HEK293 (cell line): Measurements from ENCODE around the gene UGT1A7.

Experiments
- CTCF ChIA-PET: fragments of 350-600 bp; formaldehyde crosslinking; extraction: SDS; loops from one replicate; lab custom pipeline; 2021; ENCODE audit warnings: antibody characterized with exemption; lab: Yijun Ruan, JAX
- POLR2A ChIA-PET: fragments of 300-600 bp; formaldehyde crosslinking; extraction: SDS; loops from one replicate; lab custom pipeline; 2020; ENCODE audit warnings: antibody characterized with exemption, inconsistent platforms; lab: Yijun Ruan, JAX
- H3K27ac ChIP-seq: fragments of 200-500 bp; sonication (Bioruptor generic); 2 replicates; pipeline ENCODE4 v1.5.1; 2014; ENCODE audit warnings: low read depth, low read length, control low read depth, inconsistent platforms; ENCODE audit errors: extremely low read depth
- H3K36me3 ChIP-seq, 2 experiments: fragments of 200-500 bp in 1 of 2; sonication (Bioruptor generic) in 1 of 2; 1 replicate in 1 of 2; 2 replicates in 1 of 2; pipeline ENCODE4 v1.5.1; 2014 to 2017; ENCODE audit warnings: inconsistent platforms in 2 of 2, low read length in 2 of 2; ENCODE audit not compliant: control insufficient read depth in 2 of 2, insufficient read depth in 1 of 2
- H3K4me1 ChIP-seq: fragments of 200-500 bp; sonication (Bioruptor generic); 2 replicates; pipeline ENCODE4 v1.5.1; 2014; ENCODE audit warnings: mild to moderate bottlenecking, low read length, inconsistent platforms; ENCODE audit not compliant: control insufficient read depth, insufficient read depth
- H3K4me3 ChIP-seq: 2 replicates; pipeline ENCODE4 v1.5.1; 2011; ENCODE audit warnings: low read depth, mild to moderate bottlenecking, control low read depth, low read length, moderate library complexity
- H3K9me3 ChIP-seq: fragments of 200-500 bp; sonication (Bioruptor generic); 2 replicates; pipeline ENCODE4 v1.5.1; 2014; ENCODE audit warnings: low read depth, low read length, inconsistent platforms; ENCODE audit not compliant: control insufficient read depth, insufficient read depth
- GLI4 ChIP-seq: fragments of 450-650 bp; formaldehyde crosslinking; IDR thresholded peaks from 2 replicates; pipeline ENCODE4 v1.5.1; 2016; ENCODE audit warnings: missing biosample characterization, missing genetic modification characterization
- HOXD13 ChIP-seq: sonication (generic); formaldehyde crosslinking; IDR thresholded peaks from 2 replicates; pipeline ENCODE4 v1.8.0; 2022; ENCODE audit warnings: missing genetic modification reagents, borderline replicate concordance
- KLF1 ChIP-seq: fragments of 450-650 bp; formaldehyde crosslinking; IDR thresholded peaks from 2 replicates; pipeline ENCODE4 v1.5.1; 2016; ENCODE audit warnings: missing biosample characterization, missing genetic modification characterization
- KLF16 ChIP-seq: fragments of 450-650 bp; formaldehyde crosslinking; IDR thresholded peaks from 2 replicates; pipeline ENCODE4 v1.5.1; 2017; ENCODE audit warnings: missing biosample characterization, missing genetic modification characterization
- MZF1 ChIP-seq: fragments of 450-650 bp; formaldehyde crosslinking; IDR thresholded peaks from 2 replicates; pipeline ENCODE4 v1.5.1; 2017; ENCODE audit warnings: missing biosample characterization, missing genetic modification characterization, borderline replicate concordance
- PRDM1 ChIP-seq: fragments of 450-650 bp; formaldehyde crosslinking; IDR thresholded peaks from 2 replicates; pipeline ENCODE4; 2016; ENCODE audit warnings: missing biosample characterization, missing genetic modification characterization
- PRDM2 ChIP-seq: fragments of 450-650 bp; formaldehyde crosslinking; IDR thresholded peaks from 2 replicates; pipeline ENCODE4 v1.5.1; 2016; ENCODE audit warnings: missing biosample characterization, missing genetic modification characterization, borderline replicate concordance
- TCF7L2 ChIP-seq: IDR thresholded peaks from 2 replicates; pipeline ENCODE4 v1.6.1; 2011; ENCODE audit warnings: low read depth, mild to moderate bottlenecking, inconsistent platforms, low read length, moderate library complexity, borderline replicate concordance
- ZBTB21 ChIP-seq: fragments of 450-650 bp; formaldehyde crosslinking; IDR thresholded peaks from 2 replicates; pipeline ENCODE4 v1.5.1; 2017; ENCODE audit warnings: missing biosample characterization, missing genetic modification characterization
- ZEB2 ChIP-seq: fragments of 450-650 bp; formaldehyde crosslinking; IDR thresholded peaks from 2 replicates; pipeline ENCODE4 v1.5.1; 2016; ENCODE audit warnings: missing biosample characterization, missing genetic modification characterization
- ZFP37 ChIP-seq: fragments of 450-650 bp; formaldehyde crosslinking; IDR thresholded peaks from 2 replicates; pipeline ENCODE4 v1.5.1; 2016; ENCODE audit warnings: missing biosample characterization, missing genetic modification characterization
- ZNF132 ChIP-seq: fragments of 450-650 bp; formaldehyde crosslinking; IDR thresholded peaks from 2 replicates; pipeline ENCODE4 v1.5.1; 2017; ENCODE audit warnings: missing biosample characterization, missing genetic modification characterization, borderline replicate concordance
- ZNF169 ChIP-seq: fragments of 450-650 bp; formaldehyde crosslinking; IDR thresholded peaks from 2 replicates; pipeline ENCODE4 v1.5.1; 2016; ENCODE audit warnings: missing biosample characterization, missing genetic modification characterization
- ZNF280C ChIP-seq: fragments of 450-650 bp; formaldehyde crosslinking; IDR thresholded peaks from 2 replicates; pipeline ENCODE4 v1.5.1; 2016; ENCODE audit warnings: missing biosample characterization, missing genetic modification characterization
- ZNF292 ChIP-seq: fragments of 450-650 bp; formaldehyde crosslinking; IDR thresholded peaks from 2 replicates; pipeline ENCODE4 v1.5.1; 2016; ENCODE audit warnings: low read depth, missing biosample characterization, missing genetic modification characterization, borderline replicate concordance
- ZNF398 ChIP-seq: fragments of 450-650 bp; formaldehyde crosslinking; IDR thresholded peaks from 2 replicates; pipeline ENCODE4 v1.5.1; 2017; ENCODE audit warnings: missing biosample characterization, missing genetic modification characterization
- ZNF48 ChIP-seq: fragments of 450-650 bp; formaldehyde crosslinking; IDR thresholded peaks from 2 replicates; pipeline ENCODE4 v1.5.1; 2016; ENCODE audit warnings: missing biosample characterization, missing genetic modification characterization
- ZNF596 ChIP-seq: fragments of 450-650 bp; IDR thresholded peaks from 2 replicates; pipeline ENCODE4 v1.5.0; 2018; ENCODE audit warnings: missing biosample characterization, mild to moderate bottlenecking, missing genetic modification characterization, moderate library complexity
- ZNF621 ChIP-seq: fragments of 450-650 bp; formaldehyde crosslinking; IDR thresholded peaks from 2 replicates; pipeline ENCODE4 v1.5.1; 2017; ENCODE audit warnings: missing biosample characterization, missing genetic modification characterization
- ZNF830 ChIP-seq: fragments of 450-650 bp; IDR thresholded peaks from 2 replicates; pipeline ENCODE4 v1.5.0; 2018; ENCODE audit warnings: missing biosample characterization, missing genetic modification characterization, low read depth, mild to moderate bottlenecking, moderate library complexity

Gene UGT1A7

GRCh38 chr2:233672886-233673285 lies 8.8 kb upstream of the UGT1A7 start:
- no peaks in the 10 kb centered on the region for H3K9me3 ChIP-seq
- POLR2A ChIA-PET, result no interaction called here
- no peak for TF ChIP-seq ZNF48
- TF ChIP-seq ZEB2 (tag by site-specific recombination), result no peak
- TF ChIP-seq ZNF169, result no peak
- TF ChIP-seq ZNF292, result no peak
- TF ChIP-seq ZNF596 (tag by site-specific recombination), result no peak
- no peak for TF ChIP-seq ZNF280C (tag by site-specific recombination)
- no peak for TF ChIP-seq ZNF621 (tag by site-specific recombination)
- no peak for TF ChIP-seq HOXD13
- no peak for TF ChIP-seq KLF16 (tag by site-specific recombination)
- H3K27ac ChIP-seq, result no peak overlapping the region
- H3K4me3 ChIP-seq, result no peak overlapping the region
- H3K36me3 ChIP-seq, result no peaks in the 10 kb centered on the region
- CTCF ChIA-PET, result no interaction called here
- H3K4me1 ChIP-seq, result peaks cover 4% of the 10 kb centered on the region; the same call in 1 of the 2 replicates

- H3K4me1 ChIP-seq, result peaks cover 4% of the 10 kb centered on the region; the same call in 1 of the 2 replicates
- H3K9me3 ChIP-seq, result no peaks in the 10 kb centered on the region
- H3K27ac ChIP-seq, result no peak overlapping the region
- POLR2A ChIA-PET, result no interaction called here
- TF ChIP-seq TCF7L2 (no peak), ZNF830 (tag by site-specific recombination) (no peak), MZF1 (tag by site-specific recombination) (no peak), ZNF596 (tag by site-specific recombination) (no peak), KLF1 (tag by site-specific recombination) (no peak), ZNF398 (tag by site-specific recombination) (no peak)
- TF ChIP-seq, all 188 proteins: peak for 0
- CTCF ChIA-PET, result no interaction called here
- Histone ChIP-seq H3K4me3 (no peak overlapping the region), H3K36me3 (no peaks in the 10 kb centered on the region)
These were observed 7.8 kb upstream of the UGT1A7 start for GRCh38 chr2:233673896-233674295.

- CTCF ChIA-PET, result no interaction called here
- peaks cover 4% of the 10 kb centered on the region; the same call in 1 of the 2 replicates for H3K4me1 ChIP-seq
- no peaks in the 10 kb centered on the region for H3K9me3 ChIP-seq
- H3K27ac ChIP-seq, result no peak overlapping the region
- POLR2A ChIA-PET, result no interaction called here
- H3K36me3 ChIP-seq, result no peaks in the 10 kb centered on the region
- H3K4me3 ChIP-seq, result no peak overlapping the region
- TF ChIP-seq ZBTB21 (tag by site-specific recombination) (no peak), ZNF132 (no peak), PRDM2 (tag by site-specific recombination) (no peak), GLI4 (tag by site-specific recombination) (no peak), ZFP37 (tag by site-specific recombination) (no peak), PRDM1 (tag by site-specific recombination) (no peak)
- TF ChIP-seq, all 188 proteins: peak for 0
These were observed 7.4 kb upstream of the UGT1A7 start for GRCh38 chr2:233674314-233674713.
